Osteocyte (in vitro differentiated cells): Measurements from ENCODE around the gene CAMKK1. TPM values are rescaled to one million over a fixed set of nuclear protein-coding genes. Genes with fewer than 3 reads are reported as not detected.

Source experiments
- DNase-seq: peaks from one replicate; pipeline ENCODE4 v3.0.0; 2021; ENCODE audit warnings: mixed read lengths; ENCODE audit not compliant: unreplicated experiment; ENCODE audit errors: extremely low spot score
- H3K27ac Mint-ChIP-seq: one replicate; pipeline ENCODE4 v1.8.0; 2021; ENCODE audit warnings: mild to moderate bottlenecking, mixed read lengths; ENCODE audit not compliant: unreplicated experiment
- H3K27me3 Mint-ChIP-seq: one replicate; pipeline ENCODE4 v1.8.0; 2021; ENCODE audit warnings: mixed read lengths; ENCODE audit not compliant: unreplicated experiment
- H3K36me3 Mint-ChIP-seq: one replicate; pipeline ENCODE4 v1.8.0; 2021; ENCODE audit warnings: mixed read lengths; ENCODE audit not compliant: unreplicated experiment
- H3K4me1 Mint-ChIP-seq: one replicate; pipeline ENCODE4 v1.8.0; 2021; ENCODE audit warnings: mixed read lengths; ENCODE audit not compliant: unreplicated experiment
- H3K4me3 Mint-ChIP-seq: one replicate; pipeline ENCODE4 v1.8.0; 2021; ENCODE audit warnings: mild to moderate bottlenecking, moderate library complexity, mixed read lengths; ENCODE audit not compliant: unreplicated experiment
- H3K9me3 Mint-ChIP-seq: one replicate; pipeline ENCODE4 v1.8.0; 2021; ENCODE audit warnings: mixed read lengths; ENCODE audit not compliant: unreplicated experiment
- total RNA-seq: library from RNA; stranded (reverse); gene quantifications from 2 replicates; pipeline ENCODE4 v1.2.1, GENCODE V29; 2021
- TF ChIP-seq, protein P1 (sequence below): fragments of 200-600 bp; sonication (generic); IDR thresholded peaks from 2 replicates; pipeline ENCODE4 v1.5.0; 2021; ENCODE audit warnings: antibody characterized with exemption, mild to moderate bottlenecking, moderate library complexity

CAMKK1 gene
- total RNA-seq, 1 donor from 2014 or later, result 1.3 TPM

- no peaks in the 10 kb centered on the region for H3K27me3 Mint-ChIP-seq
- H3K9me3 Mint-ChIP-seq, result no peaks in the 10 kb centered on the region
- peak overlapping the region; percentile 20 for H3K27ac Mint-ChIP-seq
- DNase-seq, result no peak
- H3K36me3 Mint-ChIP-seq, result no peaks in the 10 kb centered on the region
- TF ChIP-seq, protein P1, sequence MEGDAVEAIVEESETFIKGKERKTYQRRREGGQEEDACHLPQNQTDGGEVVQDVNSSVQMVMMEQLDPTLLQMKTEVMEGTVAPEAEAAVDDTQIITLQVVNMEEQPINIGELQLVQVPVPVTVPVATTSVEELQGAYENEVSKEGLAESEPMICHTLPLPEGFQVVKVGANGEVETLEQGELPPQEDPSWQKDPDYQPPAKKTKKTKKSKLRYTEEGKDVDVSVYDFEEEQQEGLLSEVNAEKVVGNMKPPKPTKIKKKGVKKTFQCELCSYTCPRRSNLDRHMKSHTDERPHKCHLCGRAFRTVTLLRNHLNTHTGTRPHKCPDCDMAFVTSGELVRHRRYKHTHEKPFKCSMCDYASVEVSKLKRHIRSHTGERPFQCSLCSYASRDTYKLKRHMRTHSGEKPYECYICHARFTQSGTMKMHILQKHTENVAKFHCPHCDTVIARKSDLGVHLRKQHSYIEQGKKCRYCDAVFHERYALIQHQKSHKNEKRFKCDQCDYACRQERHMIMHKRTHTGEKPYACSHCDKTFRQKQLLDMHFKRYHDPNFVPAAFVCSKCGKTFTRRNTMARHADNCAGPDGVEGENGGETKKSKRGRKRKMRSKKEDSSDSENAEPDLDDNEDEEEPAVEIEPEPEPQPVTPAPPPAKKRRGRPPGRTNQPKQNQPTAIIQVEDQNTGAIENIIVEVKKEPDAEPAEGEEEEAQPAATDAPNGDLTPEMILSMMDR, result no peak
- H3K4me3 Mint-ChIP-seq, result peak overlapping the region; percentile 71
- H3K4me1 Mint-ChIP-seq, result peaks cover 56% of the 10 kb centered on the region
Measured at GRCh38 chr17:3891626-3892094, 1.2 kb downstream of the CAMKK1 start.

- TF ChIP-seq, protein P1, result no peak
- Mint-ChIP-seq H3K4me3 (no peak overlapping the region), H3K27me3 (no peaks in the 10 kb centered on the region), H3K9me3 (no peaks in the 10 kb centered on the region), H3K36me3 (no peaks in the 10 kb centered on the region), H3K4me1 (peaks cover 62% of the 10 kb centered on the region), H3K27ac (peak overlapping the region; percentile 86)
- DNase-seq, result no peak
Measured at GRCh38 chr17:3890878-3891219, 2.0 kb downstream of the CAMKK1 start.

- H3K4me3 Mint-ChIP-seq, result no peak overlapping the region
- H3K9me3 Mint-ChIP-seq, result no peaks in the 10 kb centered on the region
- no peaks in the 10 kb centered on the region for H3K27me3 Mint-ChIP-seq
- no peaks in the 10 kb centered on the region for H3K36me3 Mint-ChIP-seq
- peaks cover 67% of the 10 kb centered on the region for H3K4me1 Mint-ChIP-seq
- H3K27ac Mint-ChIP-seq, result peak overlapping the region; percentile 86
- TF ChIP-seq, protein P1, result no peak
- DNase-seq, result peak; percentile 93
Measured at GRCh38 chr17:3890082-3890877, 2.6 kb downstream of the CAMKK1 start.

- peak overlapping the region; percentile 86 for H3K27ac Mint-ChIP-seq
- H3K27me3 Mint-ChIP-seq, result no peaks in the 10 kb centered on the region
- no peak for DNase-seq
- H3K36me3 Mint-ChIP-seq, result no peaks in the 10 kb centered on the region
- peaks cover 65% of the 10 kb centered on the region for H3K4me1 Mint-ChIP-seq
- no peaks in the 10 kb centered on the region for H3K9me3 Mint-ChIP-seq
- TF ChIP-seq, protein P1, result no peak
- H3K4me3 Mint-ChIP-seq, result no peak overlapping the region
Measured at GRCh38 chr17:3889325-3890012, 3.4 kb downstream of the CAMKK1 start.
